Heart right ventricle (tissue), 16 donors: ENCODE data around the gene MRPS18A. TPM values are rescaled to one million over a fixed set of nuclear protein-coding genes. Genes with fewer than 3 reads are reported as not detected.
"Not testable (repeated sequence)": the region's sequence is repeated elsewhere in the genome, so short reads cannot be mapped to it uniquely, and the experiment has no call there.

Experiments used
- ATAC-seq, 8 donors: fragments of 200-7000 bp; cut with Tn5 transposase; one replicate each; pipeline ENCODE4 v1.9.1; 2020; ENCODE audit warnings: mild to moderate bottlenecking in 8 of 8, moderate library complexity in 8 of 8, moderate number of reproducible peaks in 1 of 8
- DNase-seq, 2 donors: peaks; one replicate each; pipeline ENCODE4 v3.0.0-alpha.2; 2020
- H3K27ac ChIP-seq, 10 donors: fragments of 200-600 bp; sonication (generic) in 2 of 10; one replicate each; pipeline versions ENCODE4 v1.5.0 to v1.8.0; 2020 to 2022; ENCODE audit warnings: mild to moderate bottlenecking in 3 of 10
- H3K27me3 ChIP-seq, 7 donors: fragments of 200-600 bp; one replicate each; pipeline ENCODE4 v1.8.0; 2021 to 2022; ENCODE audit warnings: mild to moderate bottlenecking in 2 of 7
- H3K36me3 ChIP-seq, 9 donors: fragments of 200-600 bp; sonication (generic) in 1 of 9; one replicate each; pipeline versions ENCODE4 v1.5.0 to v1.8.0; 2020 to 2022; ENCODE audit warnings: mild to moderate bottlenecking in 2 of 9
- H3K4me1 ChIP-seq, 9 donors: fragments of 200-600 bp; sonication (generic) in 1 of 9; one replicate each; pipeline versions ENCODE4 v1.5.0 to v1.8.0; 2020 to 2022; ENCODE audit warnings: mild to moderate bottlenecking in 4 of 9
- H3K4me3 ChIP-seq, 10 donors: fragments of 200-600 bp; sonication (generic) in 2 of 10; one replicate each; pipeline versions ENCODE4 v1.5.0 to v1.8.0; 2020 to 2022; ENCODE audit warnings: mild to moderate bottlenecking in 7 of 10, moderate library complexity in 2 of 10
- H3K9me3 ChIP-seq, 11 donors: fragments of 200-600 bp in 10 of 11; sonication (generic) in 2 of 11; one replicate each; pipeline versions ENCODE4 v1.5.0 to v1.8.0; 2013 to 2022; ENCODE audit warnings: mild to moderate bottlenecking in 2 of 11, control low read depth in 1 of 11, moderate library complexity in 1 of 11
- WGBS, 2 donors: extraction: QIAGEN DNeasy Blood & Tissue Kit; methylation state at CpG; one replicate each; pipeline ENCODE4 v1.1.7; 2013; ENCODE audit warnings: inconsistent platforms in 1 of 2; 5-methylcytosine and 5-hydroxymethylcytosine counted together
- intact Hi-C, 10 donors: fragments of 100-400 bp; cut with DNase I; formaldehyde crosslinking; loops; one replicate each; pipeline versions ENCODE4 v1.11.1 to v1.14.2; 2022
- polyA plus RNA-seq, 2 donors: library from polyadenylated mRNA; stranded (reverse); fragments of 200-250 nt; gene quantifications; one replicate each; pipeline ENCODE4 v1.2.3, GENCODE V29; 2013
- total RNA-seq, 10 donors: library from RNA; stranded (reverse); fragmentation: NEBNext Ultra II Directional in 3 of 10; extraction: Animal tissue kit (Norgen Biotek cat#: 25700) in 3 of 10; gene quantifications; one replicate each; pipeline versions ENCODE4 v1.2.1 to v1.2.4, GENCODE V29; 2021 to 2023
- TF ChIP-seq, protein P1 (sequence below), 9 donors: fragments of 200-600 bp; sonication (generic) in 2 of 9; IDR thresholded peaks; one replicate each; pipeline versions ENCODE4 v1.5.0 to v1.8.0; 2021 to 2022; ENCODE audit warnings: antibody characterized with exemption in 9 of 9, mild to moderate bottlenecking in 5 of 9, moderate library complexity in 1 of 9
- donor health status: Arrhythmogenic right ventricular cardiomyopathy.
- donor health status: ischemic (EF 13 %, LVEDD 7.1; RV severe dilation, severe dysfunction).
- donor health status: healthy with polysubstance abuse.
- donor health status: DM: no; HTN: yes; CAD: no.
- donor health status: DM: no; HTN: no; CAD: no.
- donor health status: ischemic (EF 25% LVEDD 6.9; RV normal size, moderate dysfunction).
- donor health status: ischemic (EF 25% LVEDD 5.7; RV mildly dilated, moderate dysfunction).
- donor health status: healthy.
- donor health status: DM: yes; HTN: yes; CAD: no.
- donor health status: Ischemic cardiomyopathy.
- donor health status: ischemic (EF 35%, LVEDD 5.7; RV mildly dilated, moderate dysfunction).
- donor health status: nonischemic (EF 11% LVEDD 7.7; RV severe dilation, severe dysfunction).
- donor health status: DM: yes; HTN: yes; CAD: no.
- donor health status: PGD.
- donor health status: ischemic (EF 29% LVEDD 5.4; RV normal size, mild dysfunction).
- donor health status: nonischemic (EF 23%, LVEDD 6.1; RV moderate dilation, normal function).

The MRPS18A gene
- total and polyA plus RNA-seq, 12 donors = 30.4 to 103 (median 40.6) TPM

DNA sequence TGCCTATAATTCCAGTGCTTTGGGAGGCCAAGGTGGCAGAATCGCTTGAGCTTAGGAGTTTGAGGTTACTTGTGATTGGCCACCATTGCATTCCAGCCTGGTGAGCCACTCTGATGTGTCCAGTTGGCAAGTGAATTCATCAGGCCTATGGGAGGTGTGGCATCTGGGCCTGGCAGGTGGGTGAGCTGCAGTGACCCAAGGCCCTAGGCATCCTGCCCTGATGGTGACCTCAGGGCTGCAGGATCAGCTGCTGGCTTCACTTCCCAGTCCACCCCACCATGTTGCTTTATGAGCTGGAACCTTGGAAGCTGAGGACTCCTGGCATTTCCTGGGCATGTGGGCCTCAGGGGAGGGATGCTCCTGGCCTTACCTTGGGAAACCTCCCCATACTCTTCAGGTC is 22.2 kb downstream of the MRPS18A start:
- intact Hi-C loops = loop anchor here (5.0 to 10.0 kb wide), 9 partner anchors 52 to 412 kb away; partner anchors contain the start of gene VEGFA (in 1 of the 10)
- Histone ChIP-seq H3K9me3 (peaks cover 0 to 7% (median 0%) of the 10 kb centered on the region in 11 donors), H3K4me1 (peaks cover 23 to 36% (median 36%) of the 10 kb centered on the region in 9 donors), H3K27me3 (no peaks in the 10 kb centered on the region), H3K27ac (no peak overlapping the region), H3K4me3 (no peak overlapping the region), H3K36me3 (peaks cover 0 to 1% (median 0%) of the 10 kb centered on the region in 9 donors)
- WGBS, 2 donors = 84 to 94% methylated on average over 1 of the region's 1 CpG
- DNase-seq = no peak
- ATAC-seq = no peak
- TF ChIP-seq, protein P1, sequence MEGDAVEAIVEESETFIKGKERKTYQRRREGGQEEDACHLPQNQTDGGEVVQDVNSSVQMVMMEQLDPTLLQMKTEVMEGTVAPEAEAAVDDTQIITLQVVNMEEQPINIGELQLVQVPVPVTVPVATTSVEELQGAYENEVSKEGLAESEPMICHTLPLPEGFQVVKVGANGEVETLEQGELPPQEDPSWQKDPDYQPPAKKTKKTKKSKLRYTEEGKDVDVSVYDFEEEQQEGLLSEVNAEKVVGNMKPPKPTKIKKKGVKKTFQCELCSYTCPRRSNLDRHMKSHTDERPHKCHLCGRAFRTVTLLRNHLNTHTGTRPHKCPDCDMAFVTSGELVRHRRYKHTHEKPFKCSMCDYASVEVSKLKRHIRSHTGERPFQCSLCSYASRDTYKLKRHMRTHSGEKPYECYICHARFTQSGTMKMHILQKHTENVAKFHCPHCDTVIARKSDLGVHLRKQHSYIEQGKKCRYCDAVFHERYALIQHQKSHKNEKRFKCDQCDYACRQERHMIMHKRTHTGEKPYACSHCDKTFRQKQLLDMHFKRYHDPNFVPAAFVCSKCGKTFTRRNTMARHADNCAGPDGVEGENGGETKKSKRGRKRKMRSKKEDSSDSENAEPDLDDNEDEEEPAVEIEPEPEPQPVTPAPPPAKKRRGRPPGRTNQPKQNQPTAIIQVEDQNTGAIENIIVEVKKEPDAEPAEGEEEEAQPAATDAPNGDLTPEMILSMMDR (IDR thresholded peaks at IDR 0.05) = no peak

GRCh38 chr6:43662948-43663347 is 24.6 kb downstream of the MRPS18A start:
- intact Hi-C loops = loop anchor here in 2 of 10 donors (10.0 kb wide), 2 partner anchors 172 to 292 kb away; no protein-coding TSS in a partner anchor

DNA sequence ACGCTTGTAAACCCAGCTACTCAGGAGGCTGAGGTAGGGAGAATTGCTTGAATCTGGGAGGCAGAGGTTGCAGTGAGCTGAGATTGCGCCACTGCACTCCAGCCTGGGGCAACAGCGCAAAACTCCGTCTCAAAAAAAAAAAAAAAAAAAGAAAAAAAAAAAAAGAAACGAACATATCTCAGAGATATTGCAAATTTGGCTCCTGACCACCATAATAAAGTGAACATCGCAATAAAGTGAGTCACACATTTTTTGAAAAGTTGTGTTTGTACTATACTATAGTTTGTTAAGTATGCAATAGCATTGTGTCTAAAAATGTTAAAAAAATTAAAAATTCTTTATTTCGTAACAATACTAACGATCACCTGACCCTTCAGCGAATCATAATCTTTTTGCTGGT is 29.4 kb downstream of the MRPS18A start:
- peaks cover 0 to 7% (median 0%) of the 10 kb centered on the region in 9 donors for H3K36me3 ChIP-seq
- intact Hi-C loops = no loop called here
- peaks cover 0 to 8% (median 0%) of the 10 kb centered on the region in 11 donors for H3K9me3 ChIP-seq
- no peaks in the 10 kb centered on the region for H3K27me3 ChIP-seq
- H3K4me3 ChIP-seq = no peak overlapping the region
- H3K4me1 ChIP-seq = peaks cover 0 to 3% (median 0%) of the 10 kb centered on the region in 9 donors
- 94 to 100% methylated on average over 9 of the region's 9 CpGs for WGBS, 2 donors
- TF ChIP-seq, protein P1 (IDR thresholded peaks at IDR 0.05) = no peak
- no peak overlapping the region for H3K27ac ChIP-seq
- DNase-seq = no peak
- no peak for ATAC-seq

More at GRCh38 chr6:43662948-43663347, 24.6 kb downstream of the MRPS18A start:
- not testable (repeated sequence) for H3K27ac ChIP-seq, ATAC-seq, DNase-seq, H3K36me3 ChIP-seq, H3K9me3 ChIP-seq, H3K27me3 ChIP-seq, H3K4me3 ChIP-seq
- H3K4me1 ChIP-seq = peaks cover 2 to 12% (median 11%) of the 10 kb centered on the region in 9 donors
- 90 to 98% methylated on average over 5 of the region's 5 CpGs for WGBS, 2 donors

DNA sequence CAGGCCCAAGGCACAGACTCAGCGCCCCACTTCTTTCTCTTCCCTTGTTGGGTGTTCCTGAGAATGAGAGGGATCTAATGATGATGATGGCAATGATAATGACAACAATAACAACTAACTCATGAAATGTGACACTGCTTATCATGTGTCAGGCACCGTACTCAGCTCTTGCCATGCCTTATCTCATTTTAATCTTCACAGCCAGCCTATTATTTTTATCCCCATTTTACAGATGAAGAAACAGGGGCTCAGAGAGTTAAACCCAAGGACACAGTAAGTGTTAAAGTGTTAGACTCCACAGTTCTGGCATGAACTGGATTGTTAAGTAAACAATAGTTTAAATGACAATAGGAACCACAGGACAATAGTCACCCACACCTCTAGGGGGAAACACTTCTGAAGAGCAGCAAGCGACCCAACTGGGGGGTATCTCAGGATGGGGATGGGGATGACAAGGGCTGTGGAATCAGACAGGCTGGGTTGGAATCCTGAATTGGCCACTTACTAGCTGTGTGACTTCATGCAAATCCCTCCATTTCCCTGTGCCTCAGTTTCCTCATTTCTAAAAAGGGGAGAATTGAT is 30.3 kb downstream of the MRPS18A start:
- H3K27ac ChIP-seq = no peak overlapping the region
- H3K4me3 ChIP-seq = no peak overlapping the region
- no peaks in the 10 kb centered on the region for H3K27me3 ChIP-seq
- peaks cover 0 to 3% (median 0%) of the 10 kb centered on the region in 9 donors for H3K4me1 ChIP-seq
- peaks cover 0 to 8% (median 0%) of the 10 kb centered on the region in 11 donors for H3K9me3 ChIP-seq
- ATAC-seq = no peak
- no peak for DNase-seq
- WGBS, 2 donors = 80 to 87% methylated on average over 3 of the region's 3 CpGs
- intact Hi-C loops = no loop called here
- TF ChIP-seq, protein P1 (IDR thresholded peaks at IDR 0.05) = no peak
- peaks cover 0 to 7% (median 0%) of the 10 kb centered on the region in 9 donors for H3K36me3 ChIP-seq

GRCh38 chr6:43652822-43653221 is 34.8 kb downstream of the MRPS18A start:
- H3K36me3 ChIP-seq, H3K9me3 ChIP-seq, intact Hi-C loops, H3K27me3 ChIP-seq, H3K4me1 ChIP-seq, H3K4me3 ChIP-seq, DNase-seq, ATAC-seq: not testable (repeated sequence)
- H3K27ac ChIP-seq = peak overlapping the region in 5 of 10 donors; percentile 45 to 68 (median 56)
- 96 to 100% methylated on average over 2 of the region's 2 CpGs for WGBS, 2 donors
